Measurements from ENCODE around the gene CCDC187. TPM values are rescaled to one million over a fixed set of nuclear protein-coding genes. Genes with fewer than 3 reads are reported as not detected.

Gene CCDC187
- total RNA-seq, 2 donors from 2014 or later = 0.30 to 0.48 TPM

- H3K4me1 ChIP-seq = no peaks in the 10 kb centered on the region
- TF ChIP-seq, protein P1, sequence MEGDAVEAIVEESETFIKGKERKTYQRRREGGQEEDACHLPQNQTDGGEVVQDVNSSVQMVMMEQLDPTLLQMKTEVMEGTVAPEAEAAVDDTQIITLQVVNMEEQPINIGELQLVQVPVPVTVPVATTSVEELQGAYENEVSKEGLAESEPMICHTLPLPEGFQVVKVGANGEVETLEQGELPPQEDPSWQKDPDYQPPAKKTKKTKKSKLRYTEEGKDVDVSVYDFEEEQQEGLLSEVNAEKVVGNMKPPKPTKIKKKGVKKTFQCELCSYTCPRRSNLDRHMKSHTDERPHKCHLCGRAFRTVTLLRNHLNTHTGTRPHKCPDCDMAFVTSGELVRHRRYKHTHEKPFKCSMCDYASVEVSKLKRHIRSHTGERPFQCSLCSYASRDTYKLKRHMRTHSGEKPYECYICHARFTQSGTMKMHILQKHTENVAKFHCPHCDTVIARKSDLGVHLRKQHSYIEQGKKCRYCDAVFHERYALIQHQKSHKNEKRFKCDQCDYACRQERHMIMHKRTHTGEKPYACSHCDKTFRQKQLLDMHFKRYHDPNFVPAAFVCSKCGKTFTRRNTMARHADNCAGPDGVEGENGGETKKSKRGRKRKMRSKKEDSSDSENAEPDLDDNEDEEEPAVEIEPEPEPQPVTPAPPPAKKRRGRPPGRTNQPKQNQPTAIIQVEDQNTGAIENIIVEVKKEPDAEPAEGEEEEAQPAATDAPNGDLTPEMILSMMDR (IDR thresholded peaks at IDR 0.05) = no peak
- no peak overlapping the region for H3K4me3 ChIP-seq
- intact Hi-C loops (cut with DNase I) = no loop called here
- H3K27me3 ChIP-seq = no peaks in the 10 kb centered on the region
- H3K36me3 ChIP-seq = no peaks in the 10 kb centered on the region
- no peaks in the 10 kb centered on the region for H3K9me3 ChIP-seq
- H3K9ac ChIP-seq (ENCODE audit: low read depth in 2 of 2, low read length in 2 of 2) = no peak overlapping the region
- no peak overlapping the region for H3K27ac ChIP-seq
- no peak for DNase-seq
These were observed 45.6 kb downstream of the CCDC187 start for GRCh38 chr9:136258299-136258625.

DNA sequence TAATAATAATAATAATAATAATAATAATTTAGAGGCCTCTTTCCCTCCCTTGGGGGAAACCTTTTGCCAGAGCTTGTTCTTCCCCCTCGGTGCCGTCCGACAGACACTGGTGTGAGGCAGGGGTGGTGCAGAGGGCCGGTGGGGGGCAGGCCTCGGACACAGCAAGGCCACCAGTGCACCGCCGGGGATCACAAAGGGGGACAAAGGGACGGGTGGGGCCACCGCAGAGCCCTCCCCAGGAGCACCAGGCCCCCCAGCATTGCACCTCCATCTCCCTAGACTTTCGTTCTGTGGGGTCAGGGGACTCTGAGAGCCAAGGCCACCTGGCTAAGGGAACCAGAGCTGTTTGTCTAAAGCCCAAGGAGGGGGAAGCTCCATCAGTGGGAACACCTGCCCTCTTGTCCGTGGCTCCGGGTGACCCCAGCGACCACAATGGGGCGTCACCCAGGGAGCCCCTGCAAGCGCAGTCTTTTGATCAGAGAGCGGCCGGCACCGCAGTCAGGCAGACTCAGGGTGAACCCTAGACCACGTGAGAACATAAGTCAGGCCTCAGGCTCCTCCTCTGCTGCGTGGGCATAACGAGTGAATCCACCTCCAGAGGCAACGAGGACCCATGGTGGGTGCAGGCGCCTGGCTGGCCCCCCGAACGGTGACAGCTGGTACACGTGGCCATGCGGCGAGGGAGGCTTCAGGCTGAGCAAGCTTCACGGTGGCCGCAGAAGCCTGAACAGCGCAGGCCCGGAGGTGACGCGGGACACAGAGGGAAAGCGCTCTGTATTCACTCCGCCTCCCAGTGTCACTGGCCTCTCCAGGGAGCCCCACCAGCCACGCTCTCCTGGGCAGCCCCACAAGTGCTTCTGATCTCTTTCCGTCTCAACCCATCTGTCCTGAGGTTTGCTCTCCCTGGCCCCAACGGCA is 46.3 kb downstream of the CCDC187 start:
- H3K27me3 ChIP-seq = no peaks in the 10 kb centered on the region
- no peak overlapping the region for H3K9ac ChIP-seq (ENCODE audit: low read depth in 2 of 2, low read length in 2 of 2)
- H3K4me3 ChIP-seq = no peak overlapping the region
- DNase-seq = no peak
- H3K27ac ChIP-seq = no peak overlapping the region
- no peaks in the 10 kb centered on the region for H3K36me3 ChIP-seq
- H3K4me1 ChIP-seq = no peaks in the 10 kb centered on the region
- no peaks in the 10 kb centered on the region for H3K9me3 ChIP-seq
- TF ChIP-seq, protein P1 (IDR thresholded peaks at IDR 0.05) = no peak
- intact Hi-C loops (cut with DNase I) = no loop called here

GRCh38 chr9:136255896-136256890 is 47.7 kb downstream of the CCDC187 start:
- H3K4me3 ChIP-seq = no peak overlapping the region
- no peak for DNase-seq
- intact Hi-C loops (cut with DNase I) = no loop called here
- H3K4me1 ChIP-seq = no peaks in the 10 kb centered on the region
- no peaks in the 10 kb centered on the region for H3K9me3 ChIP-seq
- H3K27ac ChIP-seq = no peak overlapping the region
- H3K36me3 ChIP-seq = no peaks in the 10 kb centered on the region
- no peaks in the 10 kb centered on the region for H3K27me3 ChIP-seq
- TF ChIP-seq, protein P1 (IDR thresholded peaks at IDR 0.05) = no peak
- H3K9ac ChIP-seq (ENCODE audit: low read depth in 2 of 2, low read length in 2 of 2) = no peak overlapping the region

- no peak for DNase-seq
- TF ChIP-seq, protein P1 (IDR thresholded peaks at IDR 0.05) = no peak
- Histone ChIP-seq H3K27me3 (no peaks in the 10 kb centered on the region), H3K4me3 (no peak overlapping the region), H3K27ac (no peak overlapping the region), H3K36me3 (no peaks in the 10 kb centered on the region), H3K4me1 (no peaks in the 10 kb centered on the region), H3K9ac (ENCODE audit: low read depth in 2 of 2, low read length in 2 of 2) (no peak overlapping the region), H3K9me3 (no peaks in the 10 kb centered on the region)
- intact Hi-C loops (cut with DNase I) = no loop called here
These were observed 48.7 kb downstream of the CCDC187 start for GRCh38 chr9:136255166-136255538.

DNA sequence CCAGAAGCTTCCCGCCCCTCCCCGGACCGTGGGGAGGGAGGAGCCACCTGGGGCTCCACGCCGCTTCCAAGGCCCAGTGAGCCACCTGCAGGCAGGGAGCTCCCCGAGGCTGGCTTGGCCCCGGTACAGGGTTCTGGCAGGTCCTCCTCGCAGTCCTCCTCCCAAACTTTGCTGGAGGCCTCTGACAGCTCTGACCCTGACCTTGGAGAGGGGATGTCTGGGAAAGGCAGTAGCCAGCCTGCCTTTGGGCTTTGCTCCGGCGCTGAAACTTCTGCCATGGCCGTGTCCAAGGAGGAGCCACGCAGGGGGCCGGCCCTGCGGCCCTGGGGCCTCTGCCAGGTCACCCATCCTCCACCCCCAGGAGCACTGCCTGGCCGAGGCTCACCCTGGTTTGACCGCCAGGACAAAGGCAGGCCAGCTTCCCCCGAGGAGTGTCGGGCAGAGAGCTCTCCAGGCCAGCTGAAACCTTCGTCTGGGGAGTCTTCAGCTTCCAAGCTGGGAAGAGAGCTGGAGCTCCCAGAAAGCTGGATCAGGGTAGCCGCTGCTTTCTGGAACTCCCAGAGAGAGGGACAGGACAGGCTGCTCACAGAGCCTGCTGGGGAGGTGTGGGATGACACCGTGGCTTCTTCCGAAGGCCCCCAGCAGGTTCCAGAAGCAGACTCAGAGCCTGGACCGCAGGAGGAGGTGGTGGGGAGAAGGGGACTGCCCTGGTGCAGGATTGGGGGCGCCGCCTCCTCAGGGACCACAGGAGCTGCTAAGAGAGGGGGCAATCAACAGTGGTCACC is 49.3 kb downstream of the CCDC187 start:
- intact Hi-C loops (cut with DNase I) = no loop called here
- no peak for DNase-seq
- no peak overlapping the region for H3K4me3 ChIP-seq
- no peaks in the 10 kb centered on the region for H3K4me1 ChIP-seq
- no peak overlapping the region for H3K9ac ChIP-seq (ENCODE audit: low read depth in 2 of 2, low read length in 2 of 2)
- no peaks in the 10 kb centered on the region for H3K27me3 ChIP-seq
- no peak overlapping the region for H3K27ac ChIP-seq
- TF ChIP-seq, protein P1 (IDR thresholded peaks at IDR 0.05) = no peak
- no peaks in the 10 kb centered on the region for H3K9me3 ChIP-seq
- H3K36me3 ChIP-seq = no peaks in the 10 kb centered on the region

Data from colonic mucosa (tissue), 4 donors.